HepG2 (cell line): ENCODE measurements around the gene ZNF783. TPM values are rescaled to one million over a fixed set of nuclear protein-coding genes. Genes with fewer than 3 reads are reported as not detected.

ENCODE experiments used
- ADNP ChIP-seq: sonication (generic); formaldehyde crosslinking; IDR thresholded peaks from 2 replicates; pipeline ENCODE4 v1.4.0; 2020; ENCODE audit warnings: missing genetic modification reagents
- AFF4 ChIP-seq: sonication (generic); formaldehyde crosslinking; IDR thresholded peaks from 2 replicates; pipeline ENCODE4 v1.4.0; 2020; ENCODE audit warnings: missing genetic modification reagents
- CEBPB ChIP-seq: IDR thresholded peaks from 2 replicates; pipeline ENCODE4 v1.6.1; 2011; ENCODE audit warnings: low read depth, low read length, improper control_type of control experiment, borderline replicate concordance
- GATAD2A ChIP-seq: IDR thresholded peaks from 2 replicates; pipeline ENCODE4 v1.6.1; 2016
- PRDM10 ChIP-seq: sonication (generic); formaldehyde crosslinking; IDR thresholded peaks from 2 replicates; pipeline ENCODE4 v1.4.0; 2020; ENCODE audit warnings: low read depth, missing genetic modification reagents
- STAT6 ChIP-seq: sonication (generic); formaldehyde crosslinking; IDR thresholded peaks from 2 replicates; pipeline ENCODE4 v1.4.0; 2020; ENCODE audit warnings: missing genetic modification reagents, mild to moderate bottlenecking, borderline replicate concordance
- XRCC5 ChIP-seq: fragments of 200-400 bp; formaldehyde crosslinking; optimal IDR thresholded peaks from 2 replicates; pipeline ENCODE3; 2017; ENCODE audit warnings: mild to moderate bottlenecking, low read length
- ZNF276 ChIP-seq: sonication (generic); formaldehyde crosslinking; IDR thresholded peaks from 2 replicates; pipeline ENCODE4 v1.4.0; 2020; ENCODE audit warnings: mild to moderate bottlenecking, low read depth, missing genetic modification reagents
- ZNF335 ChIP-seq: sonication (generic); formaldehyde crosslinking; IDR thresholded peaks from 2 replicates; pipeline ENCODE4 v1.4.0; 2020; ENCODE audit warnings: missing genetic modification reagents
- ZNF441 ChIP-seq: sonication (generic); formaldehyde crosslinking; IDR thresholded peaks from 2 replicates; pipeline ENCODE4 v1.7.0; 2021; ENCODE audit warnings: missing genetic modification reagents, borderline replicate concordance
- ZNF841 ChIP-seq: sonication (generic); formaldehyde crosslinking; IDR thresholded peaks from 2 replicates; pipeline ENCODE4 v1.8.1; 2023; ENCODE audit warnings: missing genetic modification reagents, borderline replicate concordance
- polyA plus RNA-seq, 8 experiments: library from polyadenylated mRNA; depleted of rRNA in 3 of 8; stranded (reverse) in 7 of 8; unstranded in 1 of 8; fragments of >200 nt; fragmentation: Illumina TruSeq in 4 of 8; extraction: Trizol in 4 of 8; gene quantifications; 2 replicates each; pipeline versions ENCODE4 v1.2.1 to v1.2.3, GENCODE V29; 2011 to 2016; ENCODE audit warnings: low read depth in 4 of 8, missing spikeins in 1 of 8, mixed read lengths in 1 of 8; ENCODE audit not compliant: insufficient read depth in 1 of 8
- total RNA-seq, 5 experiments: library from RNA; depleted of rRNA; stranded (reverse); fragments of >200 nt; fragmentation: Illumina TruSeq; extraction: Trizol; gene quantifications; 2 replicates each; pipeline ENCODE4 v1.2.3, GENCODE V29; 2016; ENCODE audit warnings: low read depth in 1 of 5
- TF ChIP-seq, protein P1 (sequence below): sonication (generic); formaldehyde crosslinking; IDR thresholded peaks from 2 replicates; pipeline ENCODE4 v1.5.0; 2020; ENCODE audit warnings: mild to moderate bottlenecking, missing genetic modification reagents

The ZNF783 gene
- total and polyA plus RNA-seq, 2 of the 13 experiments (the other 11 are each of a cell fraction or from before 2014, with no cell fraction given): 4.1 to 5.2 TPM

DNA sequence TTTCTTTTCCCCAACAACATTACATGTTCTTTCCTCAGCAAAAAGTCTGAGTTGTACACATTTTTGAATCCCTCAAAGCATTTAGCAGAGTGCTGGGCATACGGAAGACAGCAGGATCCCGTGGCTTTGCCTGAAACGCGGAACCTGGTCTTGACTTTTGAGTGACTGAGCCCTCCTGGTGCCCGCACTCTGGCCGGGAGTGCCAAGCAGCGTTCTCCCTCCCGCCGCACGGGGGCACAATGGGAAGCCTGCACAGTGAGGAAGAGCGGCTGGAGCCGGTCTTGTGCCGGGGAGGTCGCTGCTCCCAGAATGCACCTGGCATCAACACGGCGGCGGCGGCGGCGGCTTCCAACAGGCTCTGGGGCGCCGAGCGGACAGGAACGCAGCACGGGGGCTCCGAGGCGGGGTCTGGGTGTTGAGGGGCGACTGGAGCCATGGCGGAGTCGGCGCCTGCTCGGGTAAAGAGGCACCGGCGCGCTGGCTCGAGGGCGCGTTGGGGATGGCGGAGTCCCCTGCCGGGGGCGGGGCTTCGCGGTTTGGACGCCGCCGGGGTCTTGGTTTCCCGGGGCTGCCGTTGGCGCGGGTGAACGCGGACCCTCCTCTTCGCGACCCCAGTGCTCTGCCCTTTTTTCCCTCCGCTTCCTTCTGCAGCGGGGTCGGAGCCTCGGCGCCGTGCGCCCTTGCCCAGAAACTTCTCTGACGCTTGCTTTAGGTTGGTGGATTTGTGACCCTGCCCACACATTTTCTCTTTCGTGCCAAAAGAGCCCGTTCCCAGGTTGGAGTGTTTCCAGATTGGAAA, 22.5 kb upstream of the ZNF783 start, which contains the start of gene ZNF212 (continued):
- no peak for TF ChIP-seq ADNP (CRISPR knock-in tag)
- TF ChIP-seq ZNF841 (CRISPR knock-in tag): no peak
- no peak for TF ChIP-seq CEBPB
- peak; percentile 47; the same call in 1 of the 2 replicates for TF ChIP-seq PRDM10
- peak; percentile 97 for TF ChIP-seq XRCC5
- TF ChIP-seq ZNF335 (CRISPR knock-in tag): peak; percentile 49; the same call in 1 of the 2 replicates
- peak; percentile 36; the same call in 1 of the 2 replicates for TF ChIP-seq AFF4
- 0 out of 2 replicates have a peak, but pooled peaks have one; percentile 54 for TF ChIP-seq STAT6 (CRISPR knock-in tag)
- TF ChIP-seq, protein P1, sequence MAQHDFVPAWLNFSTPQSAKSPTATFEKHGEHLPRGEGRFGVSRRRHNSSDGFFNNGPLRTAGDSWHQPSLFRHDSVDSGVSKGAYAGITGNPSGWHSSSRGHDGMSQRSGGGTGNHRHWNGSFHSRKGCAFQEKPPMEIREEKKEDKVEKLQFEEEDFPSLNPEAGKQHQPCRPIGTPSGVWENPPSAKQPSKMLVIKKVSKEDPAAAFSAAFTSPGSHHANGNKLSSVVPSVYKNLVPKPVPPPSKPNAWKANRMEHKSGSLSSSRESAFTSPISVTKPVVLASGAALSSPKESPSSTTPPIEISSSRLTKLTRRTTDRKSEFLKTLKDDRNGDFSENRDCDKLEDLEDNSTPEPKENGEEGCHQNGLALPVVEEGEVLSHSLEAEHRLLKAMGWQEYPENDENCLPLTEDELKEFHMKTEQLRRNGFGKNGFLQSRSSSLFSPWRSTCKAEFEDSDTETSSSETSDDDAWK (CRISPR knock-in tag): no peak
- no peak for TF ChIP-seq ZNF441 (CRISPR knock-in tag)
- TF ChIP-seq ZNF276 (CRISPR knock-in tag): no peak
- peak; percentile 66 for TF ChIP-seq GATAD2A
